GM19372 (cell line): ENCODE data around the gene TMEM82.

Experiments
- ATAC-seq: cut with Tn5 transposase; IDR thresholded peaks from one replicate; pipeline ENCODE4 v1.9.1; 2021; ENCODE audit warnings: mild to moderate bottlenecking, low read depth, moderate library complexity; ENCODE audit not compliant: unreplicated experiment

TMEM82 gene

DNA sequence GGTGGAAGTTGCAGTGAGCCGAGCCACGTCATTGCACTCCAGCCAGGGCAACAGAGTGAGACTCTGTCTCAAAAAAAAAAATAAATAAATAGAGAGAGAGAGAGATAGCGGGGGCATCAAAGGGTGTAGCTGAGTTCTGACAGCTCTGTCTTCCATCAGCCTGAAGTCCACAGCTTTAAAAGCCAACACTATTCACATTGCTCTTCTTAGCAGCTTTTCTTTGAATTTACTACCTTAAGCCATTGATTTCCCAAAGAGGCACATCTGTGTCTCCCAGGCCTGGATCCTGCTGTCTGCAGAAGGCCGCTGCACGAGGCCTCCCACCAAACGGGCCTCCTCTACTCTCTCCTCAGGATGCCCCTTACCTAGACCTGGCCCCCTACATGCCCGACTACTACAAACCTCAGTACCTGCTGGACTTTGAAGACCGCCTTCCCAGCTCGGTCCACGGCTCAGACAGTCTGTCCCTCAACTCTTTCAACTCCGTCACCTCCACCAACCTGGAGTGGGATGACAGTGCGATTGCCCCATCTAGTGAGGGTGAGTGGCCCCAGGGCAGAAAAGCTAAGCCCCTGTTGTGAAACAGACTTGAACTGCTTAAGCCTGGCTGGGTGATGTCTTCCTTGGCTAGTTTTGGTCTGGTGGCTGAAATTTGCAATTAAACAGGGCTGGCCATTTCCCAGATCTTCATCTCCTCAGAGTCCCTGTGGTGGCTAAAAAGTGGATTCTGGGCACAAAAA, 22.7 kb upstream of the TMEM82 start:
- ATAC-seq: no peak

DNA sequence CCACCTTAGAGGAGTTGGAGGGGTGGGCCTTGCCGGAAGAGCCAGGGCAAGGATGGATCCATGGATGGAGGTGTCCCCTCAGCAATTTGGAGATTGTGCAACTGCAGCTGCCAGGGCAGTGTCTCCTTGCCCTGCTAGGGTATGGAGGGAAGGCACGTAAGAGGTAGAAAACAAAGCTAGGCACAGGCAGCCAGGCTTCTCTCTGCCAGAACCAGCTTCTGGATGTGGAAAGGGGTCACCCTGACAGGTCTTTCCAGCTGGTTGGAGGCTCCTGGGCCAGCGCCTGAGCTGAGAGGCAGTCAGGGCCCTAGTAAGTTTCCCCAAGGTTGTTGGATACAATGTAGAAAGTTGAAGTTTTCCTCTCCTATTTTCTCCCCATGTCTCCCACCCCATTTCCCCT, 21.4 kb upstream of the TMEM82 start:
- ATAC-seq: no peak

DNA sequence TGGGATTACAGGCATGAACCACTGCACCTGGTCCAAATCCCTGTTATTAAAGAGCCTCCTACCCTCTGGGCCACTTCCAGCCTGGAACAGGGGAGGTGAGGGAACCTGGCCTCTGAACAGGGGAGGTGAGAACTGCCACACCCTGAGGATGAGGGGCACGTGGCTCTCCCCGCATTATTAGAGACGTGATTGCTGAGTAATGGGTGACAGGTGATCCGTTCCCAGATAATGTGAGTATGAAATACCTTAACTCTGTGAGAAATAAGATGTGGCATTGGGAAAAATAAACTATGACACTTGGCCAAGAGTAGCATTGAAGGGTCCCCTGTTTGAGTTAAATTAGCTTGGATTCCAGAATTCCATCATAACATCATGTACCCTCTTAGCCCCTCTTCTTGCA, 19.9 kb upstream of the TMEM82 start:
- no peak for ATAC-seq

GRCh38 chr1:15722836-15723532, 19.3 kb upstream of the TMEM82 start:
- no peak for ATAC-seq

GRCh38 chr1:15723631-15724246, 18.6 kb upstream of the TMEM82 start:
- no peak for ATAC-seq

- ATAC-seq: no peak
Measured at GRCh38 chr1:15724949-15725880, 17.1 kb upstream of the TMEM82 start.

DNA sequence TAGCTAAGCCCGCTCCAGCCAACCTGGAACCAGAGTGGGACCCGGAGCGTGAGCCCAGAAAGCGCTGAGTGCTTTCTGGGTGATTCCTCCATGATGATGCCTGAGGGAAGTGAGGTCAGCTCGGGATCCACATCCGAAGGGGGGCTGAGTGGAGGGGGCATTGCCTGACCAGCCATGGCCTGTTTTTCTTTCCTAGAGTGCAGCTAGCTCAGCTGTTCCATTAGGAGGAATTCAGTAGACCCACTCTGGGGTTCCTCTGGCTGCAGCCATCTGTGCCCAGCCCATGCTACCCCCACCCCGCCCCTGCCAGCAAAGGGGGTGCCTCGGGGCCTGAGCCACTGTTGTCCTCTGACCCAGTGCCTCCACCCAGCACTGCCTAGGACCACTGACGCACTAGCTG, 15.8 kb upstream of the TMEM82 start:
- no peak for ATAC-seq

- ATAC-seq: no peak
Measured at GRCh38 chr1:15727021-15727420, 15.3 kb upstream of the TMEM82 start.

DNA sequence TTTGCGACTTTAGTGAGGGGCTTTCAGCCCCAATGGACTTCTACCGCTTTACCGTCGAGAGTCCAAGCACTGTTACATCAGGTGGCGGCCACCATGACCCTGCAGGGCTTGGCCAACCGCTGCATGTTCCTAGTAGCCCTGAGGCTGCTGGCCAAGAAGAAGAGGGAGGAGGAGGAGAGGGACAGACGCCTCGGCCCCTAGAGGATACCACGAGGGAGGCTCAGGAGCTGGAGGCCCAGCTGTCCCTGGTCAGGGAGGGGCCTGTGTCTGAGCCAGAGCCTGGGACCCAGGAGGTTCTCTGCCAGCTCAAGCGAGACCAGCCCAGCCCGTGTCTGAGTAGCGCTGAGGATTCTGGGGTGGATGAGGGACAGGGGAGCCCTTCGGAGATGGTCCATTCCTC, 14.9 kb upstream of the TMEM82 start:
- no peak for ATAC-seq

GRCh38 chr1:15727866-15728534, 14.3 kb upstream of the TMEM82 start:
- no peak for ATAC-seq

DNA sequence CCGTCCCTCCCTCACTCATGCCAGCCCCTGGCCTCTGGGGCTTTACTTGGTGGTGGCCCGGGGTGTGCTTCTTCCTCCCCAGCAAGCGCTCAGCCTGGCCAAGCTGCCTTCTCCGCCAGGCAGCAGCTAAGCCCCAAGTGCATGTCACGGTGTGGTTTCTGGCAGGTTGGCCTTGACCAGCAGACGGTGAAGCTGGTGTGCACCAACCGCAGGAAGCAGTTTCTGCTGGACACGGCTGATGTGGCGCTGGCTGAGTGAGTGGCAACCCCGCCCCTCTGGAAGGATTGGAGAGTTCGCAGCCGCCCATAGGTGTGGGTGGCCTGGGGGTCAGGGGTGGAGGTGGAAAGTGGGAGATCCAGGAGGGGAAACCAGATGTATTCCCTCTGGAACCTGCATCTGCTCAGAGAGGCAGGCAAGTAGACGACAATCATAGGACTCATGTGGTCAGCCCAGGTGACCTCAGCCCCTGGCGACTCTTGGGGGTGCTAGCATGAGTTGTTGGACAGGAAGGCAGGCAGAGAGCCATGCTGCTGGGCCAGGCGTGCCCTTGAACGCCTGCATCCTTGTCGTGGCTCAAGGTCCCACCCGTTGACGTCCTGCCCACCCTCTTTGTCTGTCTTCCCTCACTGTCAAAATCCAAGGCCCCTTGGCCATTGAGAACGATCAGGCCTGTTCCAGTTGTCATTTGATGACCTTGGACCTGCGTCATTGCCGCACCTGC, 13.2 kb upstream of the TMEM82 start:
- ATAC-seq: no peak

GRCh38 chr1:15730423-15730822, 11.9 kb upstream of the TMEM82 start:
- no peak for ATAC-seq

- ATAC-seq: no peak
Measured at GRCh38 chr1:15730936-15731335, 11.4 kb upstream of the TMEM82 start.

- ATAC-seq: no peak
Measured at GRCh38 chr1:15731735-15732685, 10.3 kb upstream of the TMEM82 start.

- no peak for ATAC-seq
Measured at GRCh38 chr1:15732686-15733081, 9.6 kb upstream of the TMEM82 start.

- no peak for ATAC-seq
Measured at GRCh38 chr1:15733218-15733725, 9.0 kb upstream of the TMEM82 start.

DNA sequence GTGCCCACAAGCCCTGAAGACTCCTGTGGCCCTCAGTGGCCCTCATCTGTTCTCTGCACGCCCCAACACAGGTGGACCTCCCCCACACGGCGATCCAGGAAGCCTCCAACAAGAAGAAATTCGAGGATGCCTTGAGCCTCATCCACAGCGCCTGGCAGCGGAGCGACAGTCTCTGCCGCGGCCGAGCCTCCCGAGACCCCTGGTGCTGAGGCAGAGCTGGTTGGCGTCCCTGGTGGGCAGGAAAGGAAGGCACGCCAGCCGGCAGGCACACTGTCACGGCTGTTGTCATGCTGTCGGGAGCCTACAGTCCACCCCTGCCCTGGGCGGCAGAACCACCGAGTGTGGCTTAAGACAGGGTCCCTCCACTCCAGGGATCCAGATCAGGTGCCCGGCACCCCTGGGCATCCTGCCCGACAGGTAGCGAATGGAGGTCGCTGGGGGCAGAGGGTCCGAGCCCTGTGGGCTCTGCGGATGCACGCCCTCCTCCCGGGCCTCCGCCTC, 8.5 kb upstream of the TMEM82 start:
- ATAC-seq: no peak

DNA sequence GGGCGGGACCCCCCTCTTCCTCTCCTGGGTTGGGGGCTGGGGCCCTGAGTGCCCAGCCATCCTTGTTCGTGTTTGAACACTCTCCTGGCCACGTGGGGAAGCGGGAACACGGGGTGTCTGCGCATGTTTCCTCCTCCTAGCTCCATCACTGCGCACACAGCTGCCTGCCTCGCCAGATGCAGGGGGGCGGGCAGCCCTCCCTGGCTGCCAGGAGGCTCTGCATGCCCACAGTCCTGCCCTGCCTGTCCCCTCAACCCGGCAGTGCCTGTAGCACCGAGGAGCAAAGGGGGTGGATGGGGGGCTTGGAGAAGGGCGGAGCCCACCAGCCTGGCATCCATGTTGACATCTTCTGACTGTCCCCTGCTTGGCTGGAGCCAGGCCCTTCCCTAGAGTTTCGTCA, 8.0 kb upstream of the TMEM82 start:
- ATAC-seq: no peak
